GM23248 (cell line): ENCODE results near the gene RACK1. TPM values are rescaled to one million over a fixed set of nuclear protein-coding genes. Genes with fewer than 3 reads are reported as not detected.

Experiments
- DNase-seq: peaks from one replicate; pipeline ENCODE4 v3.0.0-alpha.2; 2015
- H2AFZ ChIP-seq: fragments of 200-600 bp; sonication (generic); 2 replicates; pipeline ENCODE4 v1.6.1; 2016; ENCODE audit warnings: antibody characterized with exemption
- H3F3A ChIP-seq: fragments of 200-600 bp; sonication (generic); 2 replicates; pipeline ENCODE4 v1.6.1; 2016; ENCODE audit warnings: mild to moderate bottlenecking, antibody characterized with exemption, mixed run types; ENCODE audit not compliant: insufficient read depth
- H3K27ac ChIP-seq: fragments of 200-600 bp; sonication (generic); 2 replicates; pipeline ENCODE4 v1.5.1; 2016; ENCODE audit warnings: mild to moderate bottlenecking
- H3K27me3 ChIP-seq: fragments of 200-600 bp; sonication (generic); replicated peaks from 2 replicates; pipeline ENCODE4 v1.6.1; 2016; ENCODE audit warnings: mild to moderate bottlenecking; ENCODE audit not compliant: insufficient read depth
- H3K36me3 ChIP-seq: fragments of 200-600 bp; sonication (generic); 2 replicates; pipeline ENCODE4 v1.6.1; 2016; ENCODE audit warnings: low read depth, mild to moderate bottlenecking
- H3K4me1 ChIP-seq: fragments of 200-600 bp; sonication (generic); 2 replicates; pipeline ENCODE4 v1.6.1; 2016; ENCODE audit warnings: mild to moderate bottlenecking; ENCODE audit not compliant: insufficient read depth
- H3K4me2 ChIP-seq: fragments of 200-600 bp; sonication (generic); one replicate; pipeline ENCODE4 v1.6.1; 2016; ENCODE audit warnings: mild to moderate bottlenecking; ENCODE audit not compliant: unreplicated experiment
- H3K4me3 ChIP-seq: fragments of 200-600 bp; sonication (generic); 2 replicates; pipeline ENCODE4 v1.5.1; 2016; ENCODE audit warnings: mild to moderate bottlenecking
- H3K79me2 ChIP-seq: fragments of 200-600 bp; sonication (generic); 2 replicates; pipeline ENCODE4 v1.6.1; 2016; ENCODE audit warnings: mild to moderate bottlenecking; ENCODE audit not compliant: insufficient read depth
- H3K9ac ChIP-seq: fragments of 200-600 bp; sonication (generic); 2 replicates; pipeline ENCODE4 v1.6.1; 2016; ENCODE audit warnings: mild to moderate bottlenecking
- H3K9me2 ChIP-seq: fragments of 200-600 bp; sonication (generic); 2 replicates; pipeline ENCODE4 v1.6.1; 2016; ENCODE audit warnings: mixed run types, mild to moderate bottlenecking, moderate library complexity; ENCODE audit not compliant: insufficient read depth
- H3K9me3 ChIP-seq: fragments of 200-600 bp; sonication (generic); one replicate; pipeline ENCODE4 v1.6.1; 2017; ENCODE audit warnings: low read depth
- H4K20me1 ChIP-seq: fragments of 200-600 bp; sonication (generic); 2 replicates; pipeline ENCODE4 v1.6.0; 2016; ENCODE audit not compliant: insufficient read depth
- EZH2 ChIP-seq: fragments of 200-600 bp; sonication (generic); IDR thresholded peaks from 2 replicates; pipeline ENCODE4 v1.6.1; 2018; ENCODE audit warnings: antibody characterized with exemption, mild to moderate bottlenecking; ENCODE audit not compliant: insufficient read depth, poor library complexity, severe bottlenecking
- EZH2phosphoT487 ChIP-seq: fragments of 200-600 bp; sonication (generic); IDR thresholded peaks from 2 replicates; pipeline ENCODE4 v1.6.1; 2018; ENCODE audit warnings: antibody characterized with exemption, moderate library complexity, mild to moderate bottlenecking, low read depth; ENCODE audit not compliant: insufficient read depth
- WGBS, 2 experiments: methylation state at CpG; one replicate each; pipeline ENCODE4 v1.1.6; 2015 to 2017; ENCODE audit warnings: low lambda C conversion rate in 2 of 2, low coverage in 1 of 2; ENCODE audit errors: missing lambda C conversion rate in 2 of 2; 5-methylcytosine and 5-hydroxymethylcytosine counted together
- in situ Hi-C: fragments of 300-500 bp; cut with MboI; formaldehyde crosslinking; loops from 2 replicates; pipeline ENCODE4 v1.15.0; 2020
- polyA plus RNA-seq: library from polyadenylated mRNA; unstranded; fragments of >200 nt; fragmentation: Nextera tagmentation; extraction: Ambion mirVana; gene quantifications from 2 replicates; pipeline ENCODE4 v1.2.1, GENCODE V29; 2016
- total RNA-seq: library from RNA; depleted of rRNA; stranded (reverse); fragments of >200 nt; shearing (Covaris generic); gene quantifications from 2 replicates; pipeline ENCODE4 v1.2.3, GENCODE V29; 2014

Gene RACK1
- total and polyA plus RNA-seq, 2 experiments from 2014 or later: 837 to 3,224 TPM

- H3K27me3 ChIP-seq: no peaks in the 10 kb centered on the region
- H3K4me1 ChIP-seq: no peaks in the 10 kb centered on the region
- TF ChIP-seq EZH2phosphoT487: no peak
- no peak for TF ChIP-seq EZH2
- 76 to 80% methylated on average over 12 of the region's 12 CpGs for WGBS, 2 experiments
- no peak overlapping the region for H3K4me2 ChIP-seq
- H3K79me2 ChIP-seq: no peaks in the 10 kb centered on the region
- no peaks in the 10 kb centered on the region for H3K9me2 ChIP-seq
- no peak overlapping the region for H3K9ac ChIP-seq
- H3K36me3 ChIP-seq: no peaks in the 10 kb centered on the region
- in situ Hi-C loops: no loop called here
- H3F3A ChIP-seq: no peaks in the 10 kb centered on the region
- H3K4me3 ChIP-seq: no peak overlapping the region
- H3K27ac ChIP-seq: no peak overlapping the region
- no peaks in the 10 kb centered on the region for H4K20me1 ChIP-seq
- no peak for DNase-seq
- H2AFZ ChIP-seq: no peak overlapping the region
- no peaks in the 10 kb centered on the region for H3K9me3 ChIP-seq
Observed at GRCh38 chr5:181199881-181200638, 43.6 kb downstream of the RACK1 start.

- no peak overlapping the region for H2AFZ ChIP-seq
- no peaks in the 10 kb centered on the region for H3K27me3 ChIP-seq
- no peak overlapping the region for H3K4me3 ChIP-seq
- no peaks in the 10 kb centered on the region for H4K20me1 ChIP-seq
- no peaks in the 10 kb centered on the region for H3K79me2 ChIP-seq
- no peak for DNase-seq
- in situ Hi-C loops: no loop called here
- H3K9me2 ChIP-seq: no peaks in the 10 kb centered on the region
- no peak overlapping the region for H3K27ac ChIP-seq
- no peaks in the 10 kb centered on the region for H3K9me3 ChIP-seq
- no peaks in the 10 kb centered on the region for H3K36me3 ChIP-seq
- no peaks in the 10 kb centered on the region for H3F3A ChIP-seq
- 66 to 72% methylated on average over 9 of the region's 9 CpGs for WGBS, 2 experiments
- no peak overlapping the region for H3K9ac ChIP-seq
- no peak for TF ChIP-seq EZH2phosphoT487
- no peak for TF ChIP-seq EZH2
- no peaks in the 10 kb centered on the region for H3K4me1 ChIP-seq
- H3K4me2 ChIP-seq: no peak overlapping the region
Observed at GRCh38 chr5:181198905-181199519, 44.7 kb downstream of the RACK1 start.

- in situ Hi-C loops: no loop called here
- H3K4me2 ChIP-seq: no peak overlapping the region
- H3K79me2 ChIP-seq: no peaks in the 10 kb centered on the region
- H3K36me3 ChIP-seq: no peaks in the 10 kb centered on the region
- no peaks in the 10 kb centered on the region for H3K4me1 ChIP-seq
- no peaks in the 10 kb centered on the region for H3F3A ChIP-seq
- WGBS, 2 experiments: 77 to 83% methylated on average over 10 to 12 of the region's 12 CpGs
- TF ChIP-seq EZH2 (no peak), EZH2phosphoT487 (no peak)
- H3K4me3 ChIP-seq: no peak overlapping the region
- no peak overlapping the region for H2AFZ ChIP-seq
- no peak overlapping the region for H3K9ac ChIP-seq
- no peaks in the 10 kb centered on the region for H4K20me1 ChIP-seq
- DNase-seq: no peak
- no peak overlapping the region for H3K27ac ChIP-seq
- H3K9me3 ChIP-seq: no peaks in the 10 kb centered on the region
- no peaks in the 10 kb centered on the region for H3K27me3 ChIP-seq
- H3K9me2 ChIP-seq: no peaks in the 10 kb centered on the region
Observed at GRCh38 chr5:181198106-181198685, 45.5 kb downstream of the RACK1 start.

DNA sequence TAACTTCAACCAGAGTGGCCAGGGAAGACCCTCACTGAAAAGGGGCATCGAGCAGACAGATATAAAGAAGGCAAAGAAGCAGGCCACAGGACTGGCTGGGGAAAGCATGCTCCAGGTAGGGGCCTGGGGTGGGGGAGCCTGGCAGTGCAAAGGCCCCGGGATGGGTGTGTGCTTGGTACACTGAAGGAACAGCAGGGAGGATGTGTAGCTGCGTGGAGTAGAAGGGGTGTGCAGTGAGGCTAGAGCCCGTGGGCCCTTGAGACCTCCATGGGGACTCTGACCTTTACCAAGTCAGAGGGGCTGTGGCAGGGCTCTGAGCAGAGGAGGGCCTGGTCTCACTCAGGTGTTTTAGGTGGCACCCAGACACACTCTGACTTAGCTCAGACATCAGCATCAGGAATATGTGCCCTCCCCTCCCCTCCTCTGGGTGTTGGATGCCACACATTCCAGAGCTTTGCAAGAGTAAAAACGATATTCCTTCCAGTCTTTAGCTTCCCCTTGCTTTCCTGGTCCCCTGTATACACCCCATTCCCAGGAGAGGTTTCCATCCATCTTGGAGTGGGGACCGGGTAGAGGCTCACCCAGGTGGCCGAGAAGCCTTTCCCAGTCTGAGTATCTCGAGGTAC lies 46.3 kb downstream of the RACK1 start:
- H4K20me1 ChIP-seq: no peaks in the 10 kb centered on the region
- no peak for DNase-seq
- no peak overlapping the region for H3K27ac ChIP-seq
- no peak overlapping the region for H2AFZ ChIP-seq
- H3K79me2 ChIP-seq: no peaks in the 10 kb centered on the region
- WGBS, 2 experiments: 63 to 76% methylated on average over 8 of the region's 8 CpGs
- H3K36me3 ChIP-seq: no peaks in the 10 kb centered on the region
- in situ Hi-C loops: no loop called here
- H3K4me3 ChIP-seq: no peak overlapping the region
- no peaks in the 10 kb centered on the region for H3K9me2 ChIP-seq
- no peaks in the 10 kb centered on the region for H3F3A ChIP-seq
- no peaks in the 10 kb centered on the region for H3K9me3 ChIP-seq
- H3K4me1 ChIP-seq: no peaks in the 10 kb centered on the region
- H3K27me3 ChIP-seq: no peaks in the 10 kb centered on the region
- H3K4me2 ChIP-seq: no peak overlapping the region
- H3K9ac ChIP-seq: no peak overlapping the region
- TF ChIP-seq EZH2 (no peak), EZH2phosphoT487 (no peak)
